SK-N-SH treated with all-trans-retinoic acid at 6 μM for 48 hours (cell line): ENCODE results near the gene GGACT.
A peak's percentile ranks its signal among the peaks of the same experiment; 100 is the strongest.

Experiments
- ATAC-seq: fragments of 200-7000 bp; cut with Tn5 transposase; 3 replicates; pipeline ENCODE4 v1.9.1; 2020; ENCODE audit warnings: mild to moderate bottlenecking, moderate library complexity
- ARNTL ChIP-seq: fragments of 450-650 bp; formaldehyde crosslinking; IDR thresholded peaks from 2 replicates; pipeline ENCODE4 v1.5.0; 2020; ENCODE audit warnings: low read depth, mild to moderate bottlenecking, moderate library complexity, borderline replicate concordance
- BACH2 ChIP-seq: fragments of 250-450 bp; sonication (Bioruptor Pico); IDR thresholded peaks from 2 replicates; pipeline ENCODE4 v1.9.0; 2021; ENCODE audit warnings: mild to moderate bottlenecking, borderline replicate concordance
- CSDC2 ChIP-seq: fragments of 250-450 bp; sonication (Bioruptor Pico); IDR thresholded peaks from 2 replicates; pipeline ENCODE4 v1.5.0; 2020; ENCODE audit warnings: mild to moderate bottlenecking, moderate library complexity
- GLIS3 ChIP-seq: fragments of 250-450 bp; sonication (Bioruptor Pico); IDR thresholded peaks from 2 replicates; pipeline ENCODE4 v1.5.0; 2020; ENCODE audit warnings: mild to moderate bottlenecking, moderate library complexity
- ISL1 ChIP-seq: fragments of 250-450 bp; sonication (Bioruptor Pico); IDR thresholded peaks from 2 replicates; pipeline ENCODE4 v2.1.2; 2022; ENCODE audit warnings: mild to moderate bottlenecking, moderate library complexity
- OSR1 ChIP-seq: fragments of 250-450 bp; sonication (Bioruptor Pico); IDR thresholded peaks from 2 replicates; pipeline ENCODE4 v1.8.0; 2022; ENCODE audit warnings: moderate library complexity, mild to moderate bottlenecking, inconsistent platforms
- SNAI2 ChIP-seq: fragments of 250-450 bp; sonication (Bioruptor Pico); IDR thresholded peaks from 2 replicates; pipeline ENCODE4 v1.5.0; 2020; ENCODE audit warnings: mild to moderate bottlenecking, moderate library complexity
- TCF4 ChIP-seq: fragments of 250-450 bp; sonication (Bioruptor Pico); IDR thresholded peaks from 2 replicates; pipeline ENCODE4 v1.8.0; 2021; ENCODE audit warnings: mild to moderate bottlenecking, moderate library complexity, borderline replicate concordance
- TOX ChIP-seq: fragments of 250-450 bp; sonication (Bioruptor Pico); IDR thresholded peaks from 2 replicates; pipeline ENCODE4 v1.8.0; 2021; ENCODE audit warnings: mild to moderate bottlenecking, moderate library complexity, borderline replicate concordance
- ZFP3 ChIP-seq: fragments of 250-450 bp; sonication (Bioruptor Pico); IDR thresholded peaks from 2 replicates; pipeline ENCODE4 v1.5.0; 2020; ENCODE audit warnings: mild to moderate bottlenecking, moderate library complexity
- ZFP30 ChIP-seq: fragments of 450-650 bp; formaldehyde crosslinking; IDR thresholded peaks from 2 replicates; pipeline ENCODE4 v1.5.0; 2022; ENCODE audit warnings: mild to moderate bottlenecking, moderate library complexity
- ZNF70 ChIP-seq: fragments of 450-650 bp; formaldehyde crosslinking; IDR thresholded peaks from 2 replicates; pipeline ENCODE4 v1.5.0; 2020; ENCODE audit warnings: mild to moderate bottlenecking, moderate library complexity
- ZNF8 ChIP-seq: fragments of 450-650 bp; formaldehyde crosslinking; IDR thresholded peaks from 2 replicates; pipeline ENCODE4 v1.5.0; 2020; ENCODE audit warnings: mild to moderate bottlenecking, moderate library complexity
- TF ChIP-seq, protein P1 (sequence below): fragments of 250-450 bp; sonication (Bioruptor Pico); IDR thresholded peaks from 2 replicates; pipeline ENCODE4 v1.5.0; 2020; ENCODE audit warnings: mild to moderate bottlenecking, moderate library complexity
- TF ChIP-seq, protein P2 (sequence below): fragments of 250-450 bp; sonication (Bioruptor Pico); IDR thresholded peaks from 2 replicates; pipeline ENCODE4 v1.8.0; 2020; ENCODE audit warnings: mild to moderate bottlenecking, moderate library complexity, borderline replicate concordance
- TF ChIP-seq, protein P3 (sequence below): fragments of 250-450 bp; sonication (Bioruptor Pico); IDR thresholded peaks from 2 replicates; pipeline ENCODE4 v1.8.0; 2021; ENCODE audit warnings: low read depth, mild to moderate bottlenecking, moderate library complexity, borderline replicate concordance
- TF ChIP-seq, protein P4 (sequence below): fragments of 250-450 bp; sonication (Bioruptor Pico); IDR thresholded peaks from 2 replicates; pipeline ENCODE4 v1.5.1; 2020; ENCODE audit warnings: low read depth, mild to moderate bottlenecking, moderate library complexity
- TF ChIP-seq, protein P5 (sequence below): fragments of 250-450 bp; sonication (Bioruptor Pico); IDR thresholded peaks from 2 replicates; pipeline ENCODE4 v1.5.1; 2021; ENCODE audit warnings: mild to moderate bottlenecking, moderate library complexity

GGACT gene

DNA sequence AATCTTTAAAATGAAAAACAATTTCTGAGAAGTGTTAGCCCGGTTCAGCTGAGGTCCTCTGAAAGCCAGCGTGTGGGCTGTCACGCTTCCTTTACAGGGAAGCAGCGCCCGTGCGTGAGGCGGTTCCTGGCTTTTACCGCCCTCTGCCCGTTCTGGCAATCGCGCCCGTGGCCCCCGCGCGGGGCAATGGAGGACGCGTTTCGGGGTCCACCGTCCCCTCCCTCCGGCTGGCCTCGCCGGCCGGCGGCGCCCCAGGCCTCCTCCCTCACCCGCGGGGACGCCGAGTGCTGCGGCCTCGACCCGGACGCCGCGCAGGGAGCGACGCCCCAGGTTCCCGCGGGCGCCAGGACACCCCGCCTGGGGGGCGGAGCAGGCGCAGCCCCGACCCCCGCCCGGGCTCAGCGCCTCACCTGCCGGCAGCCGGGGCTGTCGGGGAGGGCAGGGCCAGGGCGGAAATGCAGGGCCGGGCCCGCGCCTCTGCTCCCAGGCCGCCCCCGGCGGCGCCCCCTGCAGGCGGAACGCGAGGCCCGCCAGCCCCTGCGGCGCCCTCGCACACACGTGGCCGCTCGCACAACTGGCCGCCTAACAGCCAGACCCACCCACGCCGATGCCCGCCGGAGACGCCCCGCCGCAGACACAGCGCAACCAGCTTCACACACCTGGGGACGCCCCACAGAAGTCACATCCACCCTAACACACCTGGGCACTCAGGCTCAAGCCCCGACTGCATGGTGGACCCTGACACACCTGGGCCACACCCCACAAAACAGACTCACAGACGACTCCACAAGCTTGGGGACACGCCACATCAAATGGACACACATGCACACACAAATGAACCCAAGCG is at the start of gene GGACT:
Gene GGACT (minus strand): TSS at position 459 of the 847 bp plus-strand sequence. CDS start 56,198 bp downstream, outside the sequence.
- TF ChIP-seq ZFP30 (CRISPR knock-in tag), result no peak
- TF ChIP-seq, protein P1, sequence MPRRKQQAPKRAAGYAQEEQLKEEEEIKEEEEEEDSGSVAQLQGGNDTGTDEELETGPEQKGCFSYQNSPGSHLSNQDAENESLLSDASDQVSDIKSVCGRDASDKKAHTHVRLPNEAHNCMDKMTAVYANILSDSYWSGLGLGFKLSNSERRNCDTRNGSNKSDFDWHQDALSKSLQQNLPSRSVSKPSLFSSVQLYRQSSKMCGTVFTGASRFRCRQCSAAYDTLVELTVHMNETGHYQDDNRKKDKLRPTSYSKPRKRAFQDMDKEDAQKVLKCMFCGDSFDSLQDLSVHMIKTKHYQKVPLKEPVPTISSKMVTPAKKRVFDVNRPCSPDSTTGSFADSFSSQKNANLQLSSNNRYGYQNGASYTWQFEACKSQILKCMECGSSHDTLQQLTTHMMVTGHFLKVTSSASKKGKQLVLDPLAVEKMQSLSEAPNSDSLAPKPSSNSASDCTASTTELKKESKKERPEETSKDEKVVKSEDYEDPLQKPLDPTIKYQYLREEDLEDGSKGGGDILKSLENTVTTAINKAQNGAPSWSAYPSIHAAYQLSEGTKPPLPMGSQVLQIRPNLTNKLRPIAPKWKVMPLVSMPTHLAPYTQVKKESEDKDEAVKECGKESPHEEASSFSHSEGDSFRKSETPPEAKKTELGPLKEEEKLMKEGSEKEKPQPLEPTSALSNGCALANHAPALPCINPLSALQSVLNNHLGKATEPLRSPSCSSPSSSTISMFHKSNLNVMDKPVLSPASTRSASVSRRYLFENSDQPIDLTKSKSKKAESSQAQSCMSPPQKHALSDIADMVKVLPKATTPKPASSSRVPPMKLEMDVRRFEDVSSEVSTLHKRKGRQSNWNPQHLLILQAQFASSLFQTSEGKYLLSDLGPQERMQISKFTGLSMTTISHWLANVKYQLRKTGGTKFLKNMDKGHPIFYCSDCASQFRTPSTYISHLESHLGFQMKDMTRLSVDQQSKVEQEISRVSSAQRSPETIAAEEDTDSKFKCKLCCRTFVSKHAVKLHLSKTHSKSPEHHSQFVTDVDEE (CRISPR knock-in tag), result no peak
- TF ChIP-seq TCF4 (CRISPR knock-in tag), result no peak
- no peak for TF ChIP-seq GLIS3 (CRISPR knock-in tag)
- no peak for TF ChIP-seq OSR1 (CRISPR knock-in tag)
- TF ChIP-seq ISL1 (CRISPR knock-in tag), result no peak
- TF ChIP-seq ARNTL (CRISPR knock-in tag), result no peak
- no peak for TF ChIP-seq ZNF70 (CRISPR knock-in tag)
- TF ChIP-seq, protein P2, sequence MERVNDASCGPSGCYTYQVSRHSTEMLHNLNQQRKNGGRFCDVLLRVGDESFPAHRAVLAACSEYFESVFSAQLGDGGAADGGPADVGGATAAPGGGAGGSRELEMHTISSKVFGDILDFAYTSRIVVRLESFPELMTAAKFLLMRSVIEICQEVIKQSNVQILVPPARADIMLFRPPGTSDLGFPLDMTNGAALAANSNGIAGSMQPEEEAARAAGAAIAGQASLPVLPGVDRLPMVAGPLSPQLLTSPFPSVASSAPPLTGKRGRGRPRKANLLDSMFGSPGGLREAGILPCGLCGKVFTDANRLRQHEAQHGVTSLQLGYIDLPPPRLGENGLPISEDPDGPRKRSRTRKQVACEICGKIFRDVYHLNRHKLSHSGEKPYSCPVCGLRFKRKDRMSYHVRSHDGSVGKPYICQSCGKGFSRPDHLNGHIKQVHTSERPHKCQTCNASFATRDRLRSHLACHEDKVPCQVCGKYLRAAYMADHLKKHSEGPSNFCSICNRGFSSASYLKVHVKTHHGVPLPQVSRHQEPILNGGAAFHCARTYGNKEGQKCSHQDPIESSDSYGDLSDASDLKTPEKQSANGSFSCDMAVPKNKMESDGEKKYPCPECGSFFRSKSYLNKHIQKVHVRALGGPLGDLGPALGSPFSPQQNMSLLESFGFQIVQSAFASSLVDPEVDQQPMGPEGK (CRISPR knock-in tag), result no peak
- no peak for TF ChIP-seq ZFP3 (CRISPR knock-in tag)
- TF ChIP-seq CSDC2, result no peak
- TF ChIP-seq, protein P3, sequence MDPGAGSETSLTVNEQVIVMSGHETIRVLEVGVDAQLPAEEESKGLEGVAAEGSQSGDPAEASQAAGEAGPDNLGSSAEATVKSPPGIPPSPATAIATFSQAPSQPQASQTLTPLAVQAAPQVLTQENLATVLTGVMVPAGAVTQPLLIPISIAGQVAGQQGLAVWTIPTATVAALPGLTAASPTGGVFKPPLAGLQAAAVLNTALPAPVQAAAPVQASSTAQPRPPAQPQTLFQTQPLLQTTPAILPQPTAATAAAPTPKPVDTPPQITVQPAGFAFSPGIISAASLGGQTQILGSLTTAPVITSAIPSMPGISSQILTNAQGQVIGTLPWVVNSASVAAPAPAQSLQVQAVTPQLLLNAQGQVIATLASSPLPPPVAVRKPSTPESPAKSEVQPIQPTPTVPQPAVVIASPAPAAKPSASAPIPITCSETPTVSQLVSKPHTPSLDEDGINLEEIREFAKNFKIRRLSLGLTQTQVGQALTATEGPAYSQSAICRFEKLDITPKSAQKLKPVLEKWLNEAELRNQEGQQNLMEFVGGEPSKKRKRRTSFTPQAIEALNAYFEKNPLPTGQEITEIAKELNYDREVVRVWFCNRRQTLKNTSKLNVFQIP, result no peak
- TF ChIP-seq, protein P4, sequence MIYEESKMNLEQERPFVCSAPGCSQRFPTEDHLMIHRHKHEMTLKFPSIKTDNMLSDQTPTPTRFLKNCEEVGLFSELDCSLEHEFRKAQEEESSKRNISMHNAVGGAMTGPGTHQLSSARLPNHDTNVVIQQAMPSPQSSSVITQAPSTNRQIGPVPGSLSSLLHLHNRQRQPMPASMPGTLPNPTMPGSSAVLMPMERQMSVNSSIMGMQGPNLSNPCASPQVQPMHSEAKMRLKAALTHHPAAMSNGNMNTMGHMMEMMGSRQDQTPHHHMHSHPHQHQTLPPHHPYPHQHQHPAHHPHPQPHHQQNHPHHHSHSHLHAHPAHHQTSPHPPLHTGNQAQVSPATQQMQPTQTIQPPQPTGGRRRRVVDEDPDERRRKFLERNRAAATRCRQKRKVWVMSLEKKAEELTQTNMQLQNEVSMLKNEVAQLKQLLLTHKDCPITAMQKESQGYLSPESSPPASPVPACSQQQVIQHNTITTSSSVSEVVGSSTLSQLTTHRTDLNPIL (CRISPR knock-in tag), result no peak
- no peak for TF ChIP-seq ZNF8 (CRISPR knock-in tag)
- no peak for TF ChIP-seq TOX (CRISPR knock-in tag)
- TF ChIP-seq SNAI2 (CRISPR knock-in tag), result no peak
- TF ChIP-seq, protein P5, sequence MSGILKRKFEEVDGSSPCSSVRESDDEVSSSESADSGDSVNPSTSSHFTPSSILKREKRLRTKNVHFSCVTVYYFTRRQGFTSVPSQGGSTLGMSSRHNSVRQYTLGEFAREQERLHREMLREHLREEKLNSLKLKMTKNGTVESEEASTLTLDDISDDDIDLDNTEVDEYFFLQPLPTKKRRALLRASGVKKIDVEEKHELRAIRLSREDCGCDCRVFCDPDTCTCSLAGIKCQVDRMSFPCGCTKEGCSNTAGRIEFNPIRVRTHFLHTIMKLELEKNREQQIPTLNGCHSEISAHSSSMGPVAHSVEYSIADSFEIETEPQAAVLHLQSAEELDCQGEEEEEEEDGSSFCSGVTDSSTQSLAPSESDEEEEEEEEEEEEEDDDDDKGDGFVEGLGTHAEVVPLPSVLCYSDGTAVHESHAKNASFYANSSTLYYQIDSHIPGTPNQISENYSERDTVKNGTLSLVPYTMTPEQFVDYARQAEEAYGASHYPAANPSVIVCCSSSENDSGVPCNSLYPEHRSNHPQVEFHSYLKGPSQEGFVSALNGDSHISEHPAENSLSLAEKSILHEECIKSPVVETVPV, result no peak
- peak; percentile 96 for ATAC-seq

DNA sequence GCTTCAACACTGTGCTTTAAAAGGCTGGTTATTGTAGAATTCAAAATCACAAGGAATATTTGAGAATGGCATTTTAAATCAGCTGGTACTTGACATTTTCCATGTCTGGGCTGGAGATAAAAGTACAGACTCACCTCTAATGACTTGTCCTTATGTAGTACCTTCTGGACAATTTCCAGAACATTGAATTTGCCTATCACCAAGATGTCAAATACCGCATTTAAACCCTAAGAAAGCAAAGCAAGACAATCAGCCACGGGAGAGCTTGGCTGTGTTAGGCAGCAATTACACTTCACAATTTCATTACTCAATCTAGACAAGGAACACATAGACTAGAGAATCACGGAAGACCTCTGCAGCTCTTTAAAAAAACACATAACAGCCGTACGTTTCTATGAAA is 49.2 kb upstream of the GGACT start:
- ATAC-seq, result no peak
- TF ChIP-seq BACH2 (CRISPR knock-in tag) (no peak), CSDC2 (no peak), OSR1 (CRISPR knock-in tag) (no peak), ZFP3 (CRISPR knock-in tag) (no peak), ZFP30 (CRISPR knock-in tag) (no peak)
- TF ChIP-seq, protein P2 (CRISPR knock-in tag), result no peak
- TF ChIP-seq, all 23 proteins: peak for 0
